Lung (tissue), 5 donors: ENCODE results near the gene CSMD2. TPM values are rescaled to one million over a fixed set of nuclear protein-coding genes. Genes with fewer than 3 reads are reported as not detected.

Experiments used
- polyA plus RNA-seq, 2 donors: library from polyadenylated mRNA; stranded (reverse); fragments of 200-250 nt; gene quantifications; one replicate each; pipeline ENCODE4 v1.2.1, GENCODE V29; 2013
- small RNA-seq: library from RNA; depleted of rRNA; stranded (forward); fragments of <200 nt; gene quantifications from one replicate; pipeline ENCODE3, GENCODE V24; 2014; ENCODE audit warnings: low replicate concordance
- total RNA-seq, 2 donors: library from RNA; depleted of rRNA in 1 of 2; stranded (reverse); fragments of >200 nt in 1 of 2; gene quantifications; one replicate each; pipeline ENCODE4 v1.2.1, GENCODE V29; 2014 to 2021
- donor health status: Bipolar disorder and iron deficiency.
- donor health status: healthy.
- donor health status: DM: yes; HTN: yes; CAD: no.

Gene CSMD2
- total and polyA plus RNA-seq, 4 donors = 0.11 to 1.2 (median 0.39) TPM

Small RNAs within 50 kb of the gene (small RNA-seq; reads per million reads assigned to genes)
- gene RNA5SP42 = not detected

Other genes starting within 250 kb of the CSMD2 start
- not detected for gene C1orf94, start 11.7 kb upstream of the CSMD2 start, total RNA-seq
- not detected for gene C1orf94, start 11.7 kb upstream of the CSMD2 start, polyA plus RNA-seq